H9 (cell line): ENCODE results near the gene SLC22A6. TPM values are rescaled to one million over a fixed set of nuclear protein-coding genes. Genes with fewer than 3 reads are reported as not detected.

ENCODE experiments used
- DNase-seq: peaks from one replicate; pipeline ENCODE4 v3.0.0-alpha.2; 2017
- H2AFZ ChIP-seq: one replicate; pipeline ENCODE4 v1.6.1; 2013; ENCODE audit warnings: mild to moderate bottlenecking, low read length, control low read depth, moderate library complexity
- H2AK5ac ChIP-seq: 2 replicates; pipeline ENCODE4 v1.6.1; 2013; ENCODE audit warnings: low read length, control low read depth, mixed read lengths; ENCODE audit not compliant: insufficient read length
- H2BK120ac ChIP-seq: one replicate; pipeline ENCODE4 v1.6.1; 2013; ENCODE audit warnings: low read depth, mild to moderate bottlenecking, low read length, control low read depth, inconsistent platforms; ENCODE audit not compliant: poor library complexity, severe bottlenecking
- H2BK12ac ChIP-seq: 2 replicates; pipeline ENCODE4 v1.6.1; 2013; ENCODE audit warnings: low read length, control low read depth, mixed read lengths, low read depth; ENCODE audit not compliant: insufficient read length
- H2BK15ac ChIP-seq: 2 replicates; pipeline ENCODE4 v1.6.1; 2013; ENCODE audit warnings: low read depth, low read length, control low read depth
- H2BK20ac ChIP-seq: one replicate; pipeline ENCODE4 v1.6.1; 2013; ENCODE audit warnings: low read depth, mild to moderate bottlenecking, low read length, control low read depth, inconsistent platforms; ENCODE audit not compliant: poor library complexity, severe bottlenecking
- H2BK5ac ChIP-seq: 2 replicates; pipeline ENCODE4 v1.6.1; 2013; ENCODE audit warnings: low read length, control low read depth, mixed read lengths; ENCODE audit not compliant: insufficient read length
- H3K14ac ChIP-seq: 2 replicates; pipeline ENCODE4 v1.6.1; 2013; ENCODE audit warnings: low read length, control low read depth; ENCODE audit not compliant: insufficient read depth
- H3K18ac ChIP-seq: 2 replicates; pipeline ENCODE4 v1.6.1; 2013; ENCODE audit warnings: low read depth, mild to moderate bottlenecking, mixed read lengths, low read length, control low read depth; ENCODE audit not compliant: insufficient read length
- H3K23ac ChIP-seq: 2 replicates; pipeline ENCODE4 v1.6.1; 2013; ENCODE audit warnings: low read length, control low read depth, mixed read lengths, low read depth; ENCODE audit not compliant: insufficient read length
- H3K23me2 ChIP-seq: 2 replicates; pipeline ENCODE4 v1.6.1; 2013; ENCODE audit warnings: low read depth, mild to moderate bottlenecking, mixed read lengths, low read length, control low read depth; ENCODE audit not compliant: insufficient read length, poor library complexity, severe bottlenecking
- H3K27ac ChIP-seq: 2 replicates; pipeline ENCODE4 v1.5.1; 2013; ENCODE audit warnings: low read length, control low read depth, mixed read lengths, low read depth; ENCODE audit not compliant: insufficient read length
- H3K27me3 ChIP-seq: 2 replicates; pipeline ENCODE4 v1.6.1; 2013; ENCODE audit warnings: low read length, control low read depth, inconsistent platforms; ENCODE audit not compliant: insufficient read depth
- H3K4ac ChIP-seq: 2 replicates; pipeline ENCODE4 v1.6.1; 2013; ENCODE audit warnings: low read depth, mild to moderate bottlenecking, control low read depth, inconsistent platforms, low read length, moderate library complexity
- H3K4me1 ChIP-seq: 2 replicates; pipeline ENCODE4 v1.6.1; 2013; ENCODE audit warnings: low read length, control low read depth, inconsistent platforms; ENCODE audit not compliant: insufficient read depth
- H3K4me2 ChIP-seq: 2 replicates; pipeline ENCODE4 v1.6.1; 2013; ENCODE audit warnings: low read length, control low read depth, mixed read lengths; ENCODE audit not compliant: insufficient read length, insufficient read depth
- H3K56ac ChIP-seq: 2 replicates; pipeline ENCODE4 v1.6.1; 2013; ENCODE audit warnings: low read depth, mild to moderate bottlenecking, mixed read lengths, low read length, control low read depth; ENCODE audit not compliant: insufficient read length
- H3K79me1 ChIP-seq: 2 replicates; pipeline ENCODE4 v1.6.1; 2013; ENCODE audit warnings: low read depth, mild to moderate bottlenecking, moderate library complexity, low read length, control low read depth, inconsistent platforms; ENCODE audit not compliant: insufficient read depth, poor library complexity, severe bottlenecking
- H3K79me2 ChIP-seq: 2 replicates; pipeline ENCODE4 v1.6.1; 2013; ENCODE audit warnings: low read length, control low read depth, inconsistent platforms; ENCODE audit not compliant: insufficient read depth
- H3K9ac ChIP-seq: 2 replicates; pipeline ENCODE4 v1.6.1; 2013; ENCODE audit warnings: low read length, control low read depth, mixed read lengths; ENCODE audit not compliant: insufficient read length; ENCODE audit errors: extremely low read depth
- H3K9me3 ChIP-seq: one replicate; pipeline ENCODE4 v1.6.1; 2013; ENCODE audit warnings: low read depth, low read length, inconsistent platforms; ENCODE audit not compliant: control insufficient read depth
- H3T11ph ChIP-seq: one replicate; pipeline ENCODE4 v1.6.1; 2013; ENCODE audit warnings: mild to moderate bottlenecking, low read length, control low read depth, inconsistent platforms
- H4K20me1 ChIP-seq: one replicate; pipeline ENCODE4 v1.6.1; 2013; ENCODE audit not compliant: control insufficient read depth, insufficient read length, insufficient read depth
- H4K5ac ChIP-seq: 2 replicates; pipeline ENCODE4 v1.6.1; 2013; ENCODE audit warnings: low read depth, mild to moderate bottlenecking, mixed read lengths, low read length, control low read depth; ENCODE audit not compliant: insufficient read length
- H4K8ac ChIP-seq: replicated peaks from 2 replicates; pipeline ENCODE4 v1.6.1; 2013; ENCODE audit warnings: low read length, control low read depth, mixed read lengths, low read depth; ENCODE audit not compliant: insufficient read length
- H4K91ac ChIP-seq: 2 replicates; pipeline ENCODE4 v1.6.1; 2013; ENCODE audit warnings: low read depth, mild to moderate bottlenecking, moderate library complexity, mixed read lengths, low read length, control low read depth; ENCODE audit not compliant: insufficient read length
- H3K27ac Mint-ChIP-seq, 3 experiments: 2 replicates in 2 of 3; 3 replicates in 1 of 3; pipeline ENCODE4 v1.8.0; 2020 to 2021; ENCODE audit warnings: mixed read lengths in 3 of 3, mild to moderate bottlenecking in 1 of 3, moderate library complexity in 1 of 3
- H3K27me3 Mint-ChIP-seq: 2 replicates; pipeline ENCODE4 v1.8.0; 2021; ENCODE audit warnings: low read depth, mild to moderate bottlenecking, moderate library complexity, mixed read lengths
- H3K36me3 Mint-ChIP-seq, 3 experiments: 2 replicates in 2 of 3; 3 replicates in 1 of 3; pipeline ENCODE4 v1.8.0; 2020 to 2021; ENCODE audit warnings: low read depth in 3 of 3, mixed read lengths in 3 of 3; ENCODE audit not compliant: insufficient read depth in 1 of 3
- H3K4me1 Mint-ChIP-seq, 2 experiments: 2 replicates each; pipeline ENCODE4 v1.8.0; 2020; ENCODE audit warnings: mixed read lengths in 2 of 2
- H3K4me3 Mint-ChIP-seq, 2 experiments: 2 replicates in 1 of 2; 3 replicates in 1 of 2; pipeline ENCODE4 v1.8.0; 2020 to 2021; ENCODE audit warnings: mild to moderate bottlenecking in 2 of 2, mixed read lengths in 2 of 2, moderate library complexity in 1 of 2
- H3K9me3 Mint-ChIP-seq, 2 experiments: 2 replicates in 1 of 2; 3 replicates in 1 of 2; pipeline ENCODE4 v1.8.0; 2020; ENCODE audit warnings: mild to moderate bottlenecking in 2 of 2, mixed read lengths in 2 of 2, moderate library complexity in 1 of 2
- WGBS: extraction: QIAGEN DNeasy Blood & Tissue Kit; methylation state at CpG from one replicate; pipeline ENCODE4 v1.1.7; 2013; ENCODE audit warnings: missing lambda C conversion rate, low lambda C conversion rate, mixed read lengths; ENCODE audit not compliant: insufficient read length; ENCODE audit errors: extremely low coverage; 5-methylcytosine and 5-hydroxymethylcytosine counted together
- total RNA-seq: library from RNA; stranded (reverse); gene quantifications from 2 replicates; pipeline ENCODE4 v1.2.1, GENCODE V29; 2021
- TF ChIP-seq, protein P1 (sequence below): fragments of 200-600 bp; sonication (generic); conservative IDR thresholded peaks from 3 replicates; pipeline ENCODE4 v1.8.0; 2021; ENCODE audit warnings: antibody characterized with exemption, mild to moderate bottlenecking

The SLC22A6 gene
- total RNA-seq, 1 experiment from 2014 or later = not detected

DNA sequence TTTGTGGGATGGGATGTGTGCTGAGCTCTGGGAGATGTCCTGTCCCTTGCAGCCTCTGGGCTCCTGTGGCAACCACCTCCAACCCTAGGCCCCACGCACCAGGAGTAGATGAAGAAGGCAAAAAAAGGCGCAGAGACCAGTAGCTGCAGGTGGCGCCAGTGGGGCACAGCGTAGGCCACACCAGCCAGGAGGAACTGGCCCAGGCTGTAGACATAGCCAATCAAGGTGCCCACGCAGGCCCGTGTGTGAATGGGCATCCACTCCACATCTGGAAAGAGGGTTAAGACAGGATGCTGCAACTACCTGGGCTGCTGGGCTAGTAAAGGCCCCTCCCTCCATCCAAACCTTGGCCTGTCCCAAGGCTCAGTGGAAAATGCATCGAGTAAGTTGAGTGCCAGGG, 3.0 kb downstream of the SLC22A6 start:
- Histone ChIP-seq H3T11ph (no peak overlapping the region), H3K18ac (no peak overlapping the region), H3K27ac (no peak overlapping the region), H2BK5ac (no peak overlapping the region), H2BK20ac (no peak overlapping the region), H3K9ac (no peak overlapping the region), H3K9me3 (no peaks in the 10 kb centered on the region), H2BK120ac (no peak overlapping the region), H2BK12ac (no peak overlapping the region), H3K56ac (no peak overlapping the region), H4K20me1 (no peaks in the 10 kb centered on the region), H2AFZ (no peak overlapping the region), H3K27me3 (no peaks in the 10 kb centered on the region), H2BK15ac (no peak overlapping the region), H3K14ac (no peak overlapping the region), H2AK5ac (no peak overlapping the region), H3K23me2 (no peaks in the 10 kb centered on the region), H3K4ac (no peak overlapping the region), H3K79me1 (no peaks in the 10 kb centered on the region), H3K4me2 (no peak overlapping the region), H3K79me2 (no peaks in the 10 kb centered on the region), H4K91ac (no peak overlapping the region), H3K4me1 (no peaks in the 10 kb centered on the region), H3K23ac (no peak overlapping the region), H4K5ac (no peak overlapping the region), H4K8ac (no peak overlapping the region)
- no CpG with 5 or more reads among the region's 7 CpGs for WGBS
- H3K36me3 Mint-ChIP-seq = no peaks in the 10 kb centered on the region
- H3K27ac Mint-ChIP-seq = no peak overlapping the region
- no peaks in the 10 kb centered on the region; a peak in 1 of 5 replicates for H3K9me3 Mint-ChIP-seq
- peaks cover 0 to 2% of the 10 kb centered on the region in 2 experiments; a peak in 1 of 4 replicates for H3K4me1 Mint-ChIP-seq
- H3K27me3 Mint-ChIP-seq = peaks cover 10% of the 10 kb centered on the region
- H3K4me3 Mint-ChIP-seq = no peak overlapping the region
- TF ChIP-seq, protein P1, sequence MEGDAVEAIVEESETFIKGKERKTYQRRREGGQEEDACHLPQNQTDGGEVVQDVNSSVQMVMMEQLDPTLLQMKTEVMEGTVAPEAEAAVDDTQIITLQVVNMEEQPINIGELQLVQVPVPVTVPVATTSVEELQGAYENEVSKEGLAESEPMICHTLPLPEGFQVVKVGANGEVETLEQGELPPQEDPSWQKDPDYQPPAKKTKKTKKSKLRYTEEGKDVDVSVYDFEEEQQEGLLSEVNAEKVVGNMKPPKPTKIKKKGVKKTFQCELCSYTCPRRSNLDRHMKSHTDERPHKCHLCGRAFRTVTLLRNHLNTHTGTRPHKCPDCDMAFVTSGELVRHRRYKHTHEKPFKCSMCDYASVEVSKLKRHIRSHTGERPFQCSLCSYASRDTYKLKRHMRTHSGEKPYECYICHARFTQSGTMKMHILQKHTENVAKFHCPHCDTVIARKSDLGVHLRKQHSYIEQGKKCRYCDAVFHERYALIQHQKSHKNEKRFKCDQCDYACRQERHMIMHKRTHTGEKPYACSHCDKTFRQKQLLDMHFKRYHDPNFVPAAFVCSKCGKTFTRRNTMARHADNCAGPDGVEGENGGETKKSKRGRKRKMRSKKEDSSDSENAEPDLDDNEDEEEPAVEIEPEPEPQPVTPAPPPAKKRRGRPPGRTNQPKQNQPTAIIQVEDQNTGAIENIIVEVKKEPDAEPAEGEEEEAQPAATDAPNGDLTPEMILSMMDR = peak; percentile 56
- DNase-seq = peak; percentile 55
